Spleen (tissue), 11 donors: ENCODE data around the gene RIPK4. TPM values are rescaled to one million over a fixed set of nuclear protein-coding genes. Genes with fewer than 3 reads are reported as not detected.
"Not testable (repeated sequence)": the region's sequence is repeated elsewhere in the genome, so short reads cannot be mapped to it uniquely, and the experiment has no call there.

Experiments
- DNase-seq: peaks from one replicate; pipeline ENCODE4 v3.0.0-alpha.2; 2020
- H3K27ac ChIP-seq, 8 donors: fragments of 200-600 bp; sonication (generic) in 7 of 8; 1 replicate in 4 of 8; 2 replicates in 4 of 8; pipeline versions ENCODE4 v1.5.0 to v1.8.0; 2016 to 2021; ENCODE audit warnings: inconsistent platforms in 4 of 8, mild to moderate bottlenecking in 4 of 8, moderate library complexity in 1 of 8
- H3K27me3 ChIP-seq, 7 donors: fragments of 200-600 bp; sonication (generic) in 6 of 7; replicated peaks in 1 of 7; 1 replicate in 4 of 7; 2 replicates in 3 of 7; pipeline versions ENCODE4 v1.5.0 to v1.8.0; 2016 to 2021; ENCODE audit warnings: inconsistent platforms in 3 of 7, mild to moderate bottlenecking in 1 of 7
- H3K36me3 ChIP-seq, 6 donors: fragments of 200-600 bp; sonication (generic) in 5 of 6; 1 replicate in 4 of 6; 2 replicates in 2 of 6; pipeline versions ENCODE4 v1.5.0 to v1.8.0; 2016 to 2021; ENCODE audit warnings: inconsistent platforms in 2 of 6
- H3K4me1 ChIP-seq, 6 donors: fragments of 200-600 bp; sonication (generic) in 5 of 6; 1 replicate in 3 of 6; 2 replicates in 3 of 6; pipeline versions ENCODE4 v1.5.0 to v1.8.0; 2016 to 2021; ENCODE audit warnings: inconsistent platforms in 3 of 6
- H3K4me3 ChIP-seq, 8 donors: fragments of 200-600 bp; sonication (generic) in 7 of 8; 1 replicate in 4 of 8; 2 replicates in 4 of 8; pipeline versions ENCODE4 v1.5.0 to v1.8.0; 2016 to 2021; ENCODE audit warnings: inconsistent platforms in 4 of 8, mild to moderate bottlenecking in 4 of 8, moderate library complexity in 2 of 8
- H3K9me3 ChIP-seq, 8 donors: fragments of 200-600 bp; sonication (generic) in 7 of 8; 1 replicate in 4 of 8; 2 replicates in 4 of 8; pipeline versions ENCODE4 v1.5.0 to v1.8.0; 2016 to 2021; ENCODE audit warnings: inconsistent platforms in 4 of 8
- POLR2A ChIP-seq, 3 donors: fragments of 450-650 bp; IDR thresholded peaks; one replicate each; pipeline ENCODE4 v1.5.1; 2017; ENCODE audit warnings: antibody characterized with exemption in 3 of 3, mild to moderate bottlenecking in 1 of 3
- POLR2AphosphoS5 ChIP-seq, 3 donors: sonication (generic); formaldehyde crosslinking; IDR thresholded peaks; one replicate each; pipeline ENCODE4 v1.5.1; 2017; ENCODE audit warnings: antibody characterized with exemption in 3 of 3
- WGBS, 5 donors: extraction: QIAGEN DNeasy Blood & Tissue Kit in 3 of 5; methylation state at CpG; one replicate each; pipeline versions ENCODE4 v1.1.5 to v1.1.7; 2013 to 2018; 5-methylcytosine and 5-hydroxymethylcytosine counted together
- intact Hi-C: fragments of 100-400 bp; cut with DNase I; formaldehyde crosslinking; loops from one replicate; pipeline ENCODE4 v1.15.0; 2023; ENCODE audit warnings: low total_unique reads
- polyA plus RNA-seq, 3 donors: library from polyadenylated mRNA; stranded (reverse); fragments of 200-250 nt; gene quantifications; one replicate each; pipeline ENCODE4 v1.2.1, GENCODE V29; 2013
- total RNA-seq, 7 donors: library from RNA; depleted of rRNA in 3 of 7; stranded (reverse); fragments of >200 nt in 3 of 7; fragmentation: NEBNext Ultra II Directional in 4 of 7; extraction: Animal tissue kit (Norgen Biotek cat#: 25700) in 4 of 7; gene quantifications; one replicate each; pipeline versions ENCODE4 v1.1.0 to v1.2.1, GENCODE V29; 2016 to 2021
- TF ChIP-seq, protein P1 (sequence below), 11 experiments: fragments of 200-600 bp in 7 of 11; fragments of 450-650 bp in 4 of 11; sonication (generic) in 4 of 11; IDR thresholded peaks in 8 of 11; conservative IDR thresholded peaks in 3 of 11; 1 replicate in 7 of 11; 2 replicates in 4 of 11; pipeline versions ENCODE4 v1.4.0 to v1.8.0; 2016 to 2021; ENCODE audit warnings: antibody characterized with exemption in 11 of 11, inconsistent platforms in 4 of 11, mild to moderate bottlenecking in 1 of 11
- donor health status: healthy with polysubstance abuse.
- donor health status: DM: no; HTN: no; CAD: no; lungs with moderate emphysema.
- donor health status: DM: no; HTN: no; CAD: no.
- donor health status: Bipolar disorder and iron deficiency.
- donor health status: healthy.
- donor health status: DM: no; HTN: no; CAD: no.
- donor health status: DM: yes; HTN: yes; CAD: no.

The RIPK4 gene
- total and polyA plus RNA-seq, 10 donors, result 0.02 to 0.06 (median 0.06) TPM; not detected in 7

DNA sequence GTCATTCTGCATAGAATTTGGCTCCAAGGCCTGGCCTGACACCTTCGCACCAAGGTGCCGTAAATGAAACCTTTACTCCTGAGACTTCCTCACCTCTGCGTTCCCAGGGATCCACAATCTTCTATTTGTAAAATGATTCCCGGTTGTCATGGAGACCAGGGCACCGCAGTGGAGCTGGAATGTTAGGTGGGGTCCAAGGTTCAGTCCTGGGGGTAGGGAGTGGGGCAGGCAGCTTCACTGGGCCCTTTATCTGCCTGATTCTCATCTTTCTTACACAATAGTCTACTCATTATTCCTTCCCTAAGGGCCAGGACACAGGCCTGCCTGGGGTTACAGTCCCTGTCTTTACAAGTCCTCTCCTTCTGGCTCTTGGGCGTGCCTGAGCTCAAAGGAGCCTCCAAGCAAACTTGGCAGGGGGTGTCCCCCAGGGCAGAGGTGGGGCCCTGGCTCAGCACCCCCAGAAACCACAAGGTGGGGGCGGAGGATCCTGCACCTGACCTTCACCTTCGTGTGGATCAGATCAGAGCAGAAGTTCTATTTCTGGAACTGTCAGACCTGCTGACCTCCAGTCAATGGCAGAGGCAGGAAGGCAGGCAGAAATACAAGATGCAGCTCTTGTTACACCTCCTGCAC, 51.1 kb downstream of the RIPK4 start:
- no peak for DNase-seq
- peaks cover 0 to 73% (median 27%) of the 10 kb centered on the region in 7 donors for H3K27me3 ChIP-seq

DNA sequence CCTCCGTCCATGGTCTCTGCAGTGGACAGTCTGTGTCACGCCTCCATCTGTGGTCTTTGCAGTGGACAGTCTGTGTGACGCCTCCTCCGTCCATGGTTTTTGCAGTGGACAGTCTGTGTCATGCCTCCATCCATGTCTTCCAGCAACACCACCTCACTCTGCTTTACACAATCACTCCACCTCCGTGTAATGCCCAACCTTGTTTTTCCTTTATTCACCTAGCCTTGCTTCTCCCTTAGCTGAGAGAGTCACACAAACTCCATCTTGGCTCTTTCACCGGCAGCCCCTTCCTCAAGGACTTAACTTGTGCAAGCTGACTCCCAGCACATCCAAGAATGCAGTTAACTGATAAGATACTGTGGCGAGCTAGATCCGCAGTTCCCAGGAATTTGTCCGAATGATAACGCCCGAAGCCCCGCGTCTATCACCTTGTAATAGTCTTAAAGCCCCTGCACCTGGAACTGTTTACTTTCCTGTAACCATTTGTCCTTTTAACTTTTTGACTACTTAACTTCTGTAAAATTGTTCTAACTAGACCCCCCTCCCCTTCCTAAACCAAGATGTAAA, 52.5 kb downstream of the RIPK4 start:
- intact Hi-C loops, H3K36me3 ChIP-seq, H3K9me3 ChIP-seq, DNase-seq, H3K27ac ChIP-seq, H3K4me1 ChIP-seq, H3K4me3 ChIP-seq: not testable (repeated sequence)
- H3K27me3 ChIP-seq, result peaks cover 0 to 78% (median 27%) of the 10 kb centered on the region in 7 donors
- 51 to 63% (median 58%) methylated on average over 13 of the region's 13 CpGs for WGBS, 5 donors

More for the DNA sequence above, 51.1 kb downstream of the RIPK4 start:
- H3K36me3 ChIP-seq, result no peaks in the 10 kb centered on the region
- H3K4me1 ChIP-seq, result peaks cover 0 to 9% (median 0%) of the 10 kb centered on the region in 6 donors
- intact Hi-C loops, result no loop called here
- no peak overlapping the region for H3K4me3 ChIP-seq
- TF ChIP-seq POLR2AphosphoS5 (IDR thresholded peaks at IDR 0.05) (no peak), POLR2A (IDR thresholded peaks at IDR 0.05) (no peak)
- TF ChIP-seq, protein P1, sequence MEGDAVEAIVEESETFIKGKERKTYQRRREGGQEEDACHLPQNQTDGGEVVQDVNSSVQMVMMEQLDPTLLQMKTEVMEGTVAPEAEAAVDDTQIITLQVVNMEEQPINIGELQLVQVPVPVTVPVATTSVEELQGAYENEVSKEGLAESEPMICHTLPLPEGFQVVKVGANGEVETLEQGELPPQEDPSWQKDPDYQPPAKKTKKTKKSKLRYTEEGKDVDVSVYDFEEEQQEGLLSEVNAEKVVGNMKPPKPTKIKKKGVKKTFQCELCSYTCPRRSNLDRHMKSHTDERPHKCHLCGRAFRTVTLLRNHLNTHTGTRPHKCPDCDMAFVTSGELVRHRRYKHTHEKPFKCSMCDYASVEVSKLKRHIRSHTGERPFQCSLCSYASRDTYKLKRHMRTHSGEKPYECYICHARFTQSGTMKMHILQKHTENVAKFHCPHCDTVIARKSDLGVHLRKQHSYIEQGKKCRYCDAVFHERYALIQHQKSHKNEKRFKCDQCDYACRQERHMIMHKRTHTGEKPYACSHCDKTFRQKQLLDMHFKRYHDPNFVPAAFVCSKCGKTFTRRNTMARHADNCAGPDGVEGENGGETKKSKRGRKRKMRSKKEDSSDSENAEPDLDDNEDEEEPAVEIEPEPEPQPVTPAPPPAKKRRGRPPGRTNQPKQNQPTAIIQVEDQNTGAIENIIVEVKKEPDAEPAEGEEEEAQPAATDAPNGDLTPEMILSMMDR (IDR thresholded peaks at IDR 0.05 in 8 of 11, conservative IDR thresholded peaks at IDR 0.05 in 3 of 11), result no peak
- no peaks in the 10 kb centered on the region for H3K9me3 ChIP-seq
- H3K27ac ChIP-seq, result no peak overlapping the region
- WGBS, 5 donors, result 63 to 77% (median 73%) methylated on average over 8 of the region's 8 CpGs

DNA sequence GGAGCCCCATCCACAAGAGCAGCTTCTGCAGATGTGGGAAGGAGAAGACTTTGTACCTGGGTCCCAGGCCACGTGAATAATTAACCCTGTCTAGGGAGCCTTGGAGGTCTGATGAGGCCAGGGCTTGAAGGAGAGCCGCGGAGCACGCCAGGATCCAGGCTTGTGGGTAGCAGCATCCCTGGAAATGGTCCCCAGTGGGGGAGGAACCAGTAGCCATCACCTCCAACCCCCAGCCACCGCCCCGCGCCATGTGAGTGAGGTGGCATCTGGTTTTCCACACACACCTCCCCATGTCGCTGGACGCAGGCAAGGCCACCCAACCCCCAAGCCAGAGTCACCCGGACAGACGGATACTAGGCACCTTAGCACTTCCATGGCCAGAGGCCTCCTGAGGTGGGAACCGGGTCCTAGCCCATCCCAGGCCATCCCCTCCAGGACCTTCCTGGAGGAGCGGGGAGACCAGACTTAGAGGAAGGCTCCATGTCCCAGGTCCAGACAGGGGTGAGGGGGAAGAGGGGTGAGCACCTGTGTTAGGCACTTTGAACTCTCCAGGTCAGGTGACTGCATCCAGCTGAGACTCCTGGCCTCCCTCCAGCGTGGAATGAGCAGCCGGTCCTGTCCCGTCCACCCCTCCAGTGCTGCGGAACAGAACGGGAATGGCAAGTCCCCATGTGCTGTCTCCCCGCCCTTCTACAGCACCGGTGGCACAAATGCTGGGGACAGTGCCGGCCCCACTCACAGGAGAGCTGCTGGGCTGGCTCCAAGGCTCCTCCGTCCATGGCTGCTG, 53.2 kb downstream of the RIPK4 start:
- Histone ChIP-seq H3K4me1 (peaks cover 0 to 9% (median 0%) of the 10 kb centered on the region in 6 donors), H3K4me3 (no peak overlapping the region), H3K9me3 (no peaks in the 10 kb centered on the region), H3K27ac (no peak overlapping the region), H3K36me3 (no peaks in the 10 kb centered on the region), H3K27me3 (peaks cover 0 to 80% (median 27%) of the 10 kb centered on the region in 7 donors)
- TF ChIP-seq POLR2A (IDR thresholded peaks at IDR 0.05), result no peak
- no peak for TF ChIP-seq POLR2AphosphoS5 (IDR thresholded peaks at IDR 0.05)
- TF ChIP-seq, protein P1 (IDR thresholded peaks at IDR 0.05 in 8 of 11, conservative IDR thresholded peaks at IDR 0.05 in 3 of 11), result no peak
- intact Hi-C loops, result no loop called here
- WGBS, 5 donors, result 79 to 87% (median 80%) methylated on average over 15 to 22 of the region's 22 CpGs
- no peak for DNase-seq

DNA sequence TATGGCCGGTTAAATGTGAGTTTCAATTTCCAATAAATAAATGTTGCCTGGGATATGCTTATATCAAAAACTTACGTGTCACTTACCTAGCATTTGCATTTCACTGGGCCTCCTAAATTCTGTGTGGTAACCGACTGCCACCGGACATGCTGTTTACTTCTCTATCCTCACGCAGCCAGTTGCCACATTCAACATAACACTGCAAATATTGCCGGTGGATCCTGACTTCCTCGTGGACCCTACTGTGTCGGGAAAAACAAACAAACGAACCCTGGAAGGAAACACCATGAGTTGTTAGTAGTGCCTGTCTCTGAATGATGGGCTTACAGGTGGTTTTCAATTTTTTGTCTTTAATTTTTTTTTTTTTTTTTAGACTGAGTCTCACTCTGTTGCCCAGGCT, 54.1 kb downstream of the RIPK4 start:
- WGBS, 5 donors, result 12 to 19% (median 15%) methylated on average over 9 of the region's 9 CpGs
- DNase-seq, result no peak
- no peaks in the 10 kb centered on the region for H3K9me3 ChIP-seq
- H3K27ac ChIP-seq, result no peak overlapping the region
- TF ChIP-seq POLR2AphosphoS5 (IDR thresholded peaks at IDR 0.05) (no peak), POLR2A (IDR thresholded peaks at IDR 0.05) (no peak)
- TF ChIP-seq, protein P1 (IDR thresholded peaks at IDR 0.05 in 8 of 11, conservative IDR thresholded peaks at IDR 0.05 in 3 of 11), result no peak
- peaks cover 0 to 9% (median 0%) of the 10 kb centered on the region in 6 donors for H3K4me1 ChIP-seq
- intact Hi-C loops, result no loop called here
- H3K4me3 ChIP-seq, result no peak overlapping the region
- H3K27me3 ChIP-seq, result peaks cover 0 to 88% (median 27%) of the 10 kb centered on the region in 7 donors
- H3K36me3 ChIP-seq, result no peaks in the 10 kb centered on the region
